ENCODE measurements around the gene TNP1.

TNP1 gene, protein sequence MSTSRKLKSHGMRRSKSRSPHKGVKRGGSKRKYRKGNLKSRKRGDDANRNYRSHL

GRCh38 chr2:216859944-216860343 is at the start of gene TNP1:
TSS of gene TNP1 (minus strand) at chr2:216860064. CDS start at chr2:216860034, 30 bp downstream.
- FAIRE-seq: no peak

GRCh38 chr2:216908300-216908699 is 48.4 kb upstream of the TNP1 start:
- FAIRE-seq: no peak

- FAIRE-seq: no peak
Measured at GRCh38 chr2:216905649-216906329, 45.9 kb upstream of the TNP1 start.

GRCh38 chr2:216904974-216905373 is 45.1 kb upstream of the TNP1 start:
- FAIRE-seq: no peak

GRCh38 chr2:216904554-216904953 is 44.7 kb upstream of the TNP1 start:
- no peak for FAIRE-seq

- FAIRE-seq: no peak
Measured at GRCh38 chr2:216903470-216903869, 43.6 kb upstream of the TNP1 start.

DNA sequence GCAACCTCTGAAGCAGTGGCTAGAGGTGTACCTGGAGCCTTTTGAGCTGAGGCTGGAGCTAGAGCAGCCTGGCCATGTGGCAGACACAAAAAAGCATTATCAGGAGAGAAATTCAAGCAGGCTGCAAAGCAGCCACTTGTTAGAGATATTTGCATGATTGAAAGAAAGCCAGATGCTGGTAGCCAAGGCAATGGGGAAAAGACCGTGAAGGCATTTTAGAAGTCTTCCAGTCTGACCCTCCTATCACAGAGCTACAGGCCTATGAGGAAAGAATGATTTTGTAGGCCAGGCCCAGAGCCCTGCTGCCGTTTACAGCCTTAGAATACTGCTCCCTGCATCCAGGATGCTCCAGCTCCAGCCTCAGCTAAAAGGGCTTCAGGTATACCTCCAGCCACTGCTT is 41.4 kb upstream of the TNP1 start:
- no peak for FAIRE-seq

GRCh38 chr2:216900406-216900805 is 40.5 kb upstream of the TNP1 start:
- FAIRE-seq: no peak

DNA sequence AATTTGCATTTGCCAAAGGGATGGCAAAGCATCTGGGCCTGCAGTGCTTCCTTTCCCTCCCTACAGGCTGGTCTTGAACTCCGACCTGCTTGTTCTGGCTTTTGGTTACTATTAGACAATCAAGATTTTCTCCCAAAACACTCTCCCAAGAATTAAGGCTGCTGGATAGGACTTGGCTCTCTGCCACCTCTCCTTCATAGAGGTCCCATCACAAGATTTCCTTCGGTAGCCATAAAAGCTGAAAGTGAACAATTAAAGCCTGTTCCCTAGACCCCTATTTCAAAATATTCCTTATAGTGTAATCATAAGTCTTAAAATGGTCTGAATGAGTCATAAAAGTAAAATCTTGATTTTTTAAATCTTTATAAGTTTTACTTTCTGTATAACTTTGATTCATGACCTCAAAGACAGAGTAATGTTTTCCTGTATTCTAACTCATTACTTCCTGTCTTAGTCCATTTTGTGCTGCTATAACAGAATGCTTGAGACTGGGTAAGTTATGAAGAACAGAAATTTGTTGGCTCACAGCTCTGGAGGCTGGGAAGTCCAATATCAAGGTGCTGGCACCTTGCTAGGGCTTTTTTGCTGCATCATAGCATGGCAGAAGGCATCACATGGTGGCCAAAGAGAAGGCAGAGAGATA is 37.8 kb upstream of the TNP1 start:
- FAIRE-seq: no peak

DNA sequence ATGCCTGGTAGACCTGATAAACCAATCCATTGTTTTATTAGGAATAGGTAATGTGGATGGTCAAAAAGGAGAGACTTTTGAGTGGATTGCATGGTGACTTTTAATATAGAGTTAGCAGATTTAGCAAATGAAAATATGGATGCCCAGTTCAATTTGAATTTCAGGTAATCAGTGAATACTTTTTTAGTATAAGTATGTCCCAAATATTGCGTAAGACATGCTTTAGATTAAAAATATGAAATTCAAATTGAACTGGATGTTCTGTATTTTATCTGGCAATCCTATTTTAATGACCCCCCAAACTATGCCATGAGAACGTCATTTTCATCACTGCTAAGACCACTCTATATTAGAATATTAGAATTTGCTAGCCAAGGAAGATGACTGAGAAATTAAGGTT is 30.3 kb upstream of the TNP1 start:
- FAIRE-seq: no peak

GRCh38 chr2:216888887-216889622 is 29.2 kb upstream of the TNP1 start:
- FAIRE-seq: no peak

- FAIRE-seq: no peak
Measured at GRCh38 chr2:216888081-216888480, 28.2 kb upstream of the TNP1 start.

DNA sequence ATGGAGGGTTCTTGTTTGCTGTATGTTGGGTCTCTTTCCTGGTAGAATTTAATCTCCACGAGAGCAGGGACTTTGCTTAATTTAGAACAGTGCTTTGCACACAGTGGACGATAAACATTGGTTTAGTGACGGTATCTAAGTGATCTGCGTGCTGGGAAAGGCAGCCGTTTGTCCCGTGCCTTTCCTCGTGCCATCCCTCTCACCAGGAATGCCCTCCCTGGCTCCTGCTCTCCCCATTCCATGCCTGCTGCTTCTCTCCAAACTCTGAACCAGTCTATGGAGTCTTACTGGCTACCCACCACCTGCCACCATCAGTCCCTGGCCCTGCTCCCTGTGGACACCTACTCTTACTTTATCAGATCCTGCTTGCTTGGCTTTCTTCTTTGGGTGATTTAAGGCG is 27.3 kb upstream of the TNP1 start:
- no peak for FAIRE-seq

DNA sequence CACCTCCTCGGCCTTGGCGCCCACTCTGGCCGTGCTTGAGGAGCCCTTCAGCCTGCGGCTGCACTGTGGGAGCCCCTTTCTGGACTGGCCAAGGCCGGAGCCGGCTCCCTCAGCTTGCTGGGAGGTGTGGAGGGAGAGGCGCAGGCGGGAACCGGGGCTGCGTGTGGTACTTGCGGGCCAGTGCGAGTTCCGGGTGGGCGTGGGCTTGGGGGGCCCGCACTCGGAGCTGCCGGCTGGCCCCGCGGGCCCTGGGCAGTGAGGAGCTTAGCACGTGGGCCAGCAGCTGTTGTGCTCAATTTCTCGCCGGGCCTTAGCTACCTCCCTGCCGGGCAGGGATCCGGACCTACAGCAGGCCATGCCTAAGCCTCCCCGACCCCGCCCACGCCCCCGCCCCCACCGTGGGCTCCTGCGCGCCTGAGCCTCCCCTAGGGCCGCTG is 25.3 kb upstream of the TNP1 start:
- no peak for FAIRE-seq

DNA sequence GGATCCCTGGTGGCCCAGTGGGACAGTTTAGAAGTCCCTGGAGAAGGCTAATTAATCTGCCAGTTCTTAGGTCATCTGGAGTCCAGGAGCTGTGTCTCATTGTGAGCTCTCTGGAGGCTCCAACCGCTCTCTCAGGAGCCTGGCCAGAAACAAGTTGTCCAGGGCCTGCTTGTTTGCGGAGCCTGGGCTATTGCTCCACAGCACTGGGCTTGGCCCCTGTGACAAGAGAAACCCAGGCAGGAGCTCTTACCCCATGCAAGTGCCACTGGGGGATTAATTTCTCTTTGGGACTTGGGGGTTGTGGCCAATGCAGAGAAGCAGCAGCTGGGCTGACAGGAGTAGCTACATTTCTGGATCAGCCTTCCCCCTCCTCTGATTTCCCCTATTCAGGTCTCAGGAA is 24.5 kb upstream of the TNP1 start:
- no peak for FAIRE-seq

- no peak for FAIRE-seq
Measured at GRCh38 chr2:216882876-216883275, 23.0 kb upstream of the TNP1 start.

DNA sequence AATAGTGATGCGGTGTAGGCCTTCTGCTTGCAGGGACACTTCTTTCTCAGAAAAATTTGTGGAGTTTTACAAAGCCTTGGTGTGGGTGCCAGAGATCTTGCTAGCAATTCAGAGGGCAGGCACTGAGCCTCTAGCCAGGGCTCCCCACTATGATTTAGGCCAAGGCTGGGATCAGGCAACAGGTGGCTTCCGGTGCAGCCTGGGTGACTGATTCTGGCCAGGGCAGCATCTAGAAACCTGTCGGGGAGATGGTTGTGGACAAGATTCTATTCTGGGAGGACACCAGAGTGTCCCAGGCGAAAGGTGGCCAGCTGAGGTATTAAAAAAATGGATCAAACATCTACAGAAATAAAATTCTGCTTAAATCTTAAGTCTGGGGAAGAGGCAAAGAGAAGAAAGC is 21.5 kb upstream of the TNP1 start:
- no peak for FAIRE-seq

GRCh38 chr2:216880509-216881184 is 20.8 kb upstream of the TNP1 start:
- no peak for FAIRE-seq

DNA sequence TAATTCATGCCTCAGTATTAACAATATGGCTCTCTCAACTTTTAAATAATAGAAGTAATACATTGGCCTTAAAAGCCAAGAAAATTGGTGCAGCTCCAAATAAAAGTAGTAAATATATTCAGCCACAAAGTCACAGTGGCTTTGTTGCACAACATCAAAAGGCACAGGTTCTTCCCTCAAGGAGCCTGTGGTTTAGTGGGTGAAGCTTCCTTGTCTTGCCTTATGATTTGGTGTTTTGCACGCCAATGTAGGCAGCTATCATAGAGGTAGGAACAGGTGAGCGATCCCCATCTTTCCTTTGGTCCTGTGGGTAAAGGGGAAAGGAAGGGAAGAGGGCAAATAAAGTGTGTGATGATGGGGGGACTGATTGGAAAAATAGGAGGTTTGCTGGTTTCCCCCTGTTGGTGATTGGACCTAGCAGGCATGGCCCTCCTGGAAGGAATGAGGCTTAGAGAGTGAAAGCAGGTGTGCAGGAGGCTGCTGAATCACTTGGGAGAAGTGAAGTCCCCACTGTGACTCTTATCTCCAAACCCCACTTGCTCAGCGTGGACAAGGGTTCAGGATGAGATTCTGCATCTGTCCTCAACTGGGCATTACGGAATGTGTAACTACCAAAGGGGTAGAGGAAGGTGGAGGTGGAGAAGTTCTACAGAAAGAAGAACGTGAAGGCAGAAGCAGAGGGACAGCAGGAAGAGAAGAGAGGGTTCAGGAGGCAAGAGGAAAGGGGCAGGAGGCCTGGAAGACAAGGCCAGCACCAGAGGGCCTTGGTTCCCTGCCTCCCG is 20.1 kb upstream of the TNP1 start:
- no peak for FAIRE-seq

DNA sequence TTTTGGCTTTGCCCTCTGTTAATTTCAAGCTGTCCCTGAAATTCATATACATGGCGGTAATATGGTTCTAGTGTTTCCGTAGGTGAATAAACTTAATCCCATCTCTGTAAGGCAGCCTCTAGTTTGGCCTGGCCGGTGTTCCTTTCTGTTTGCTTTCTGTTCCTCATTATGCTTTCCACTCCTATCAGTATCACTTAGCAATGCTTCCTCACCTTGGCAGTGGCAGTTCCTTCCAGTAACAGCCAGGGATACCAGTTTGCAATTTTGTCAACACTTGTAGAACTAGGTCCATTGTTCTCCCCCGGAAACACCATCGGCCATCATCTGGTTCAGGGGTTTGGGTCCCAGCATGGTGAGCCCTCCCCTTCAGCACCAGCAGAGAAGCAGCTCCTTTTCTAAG is 18.2 kb upstream of the TNP1 start:
- no peak for FAIRE-seq

GRCh38 chr2:216877085-216877484 is 17.2 kb upstream of the TNP1 start:
- FAIRE-seq: no peak

DNA sequence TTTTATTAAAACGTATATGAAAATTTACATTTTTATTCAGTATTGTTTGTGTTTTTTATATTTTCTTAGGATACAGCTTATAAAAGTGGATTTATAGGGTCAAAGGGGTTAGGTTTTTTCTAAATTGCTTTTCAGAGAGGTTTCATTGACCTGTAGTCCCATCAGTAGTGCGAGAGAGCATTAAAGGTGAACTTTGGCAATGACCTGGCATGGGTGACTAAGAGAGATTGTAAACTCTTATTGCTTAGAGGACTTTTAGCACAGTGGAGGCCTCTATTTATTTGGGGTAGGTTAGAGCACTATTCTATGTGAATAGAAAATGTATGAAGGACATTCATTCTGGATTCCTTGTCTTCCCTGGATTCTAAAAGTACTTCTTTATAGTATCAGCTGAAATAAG is 16.0 kb upstream of the TNP1 start:
- FAIRE-seq: no peak

DNA sequence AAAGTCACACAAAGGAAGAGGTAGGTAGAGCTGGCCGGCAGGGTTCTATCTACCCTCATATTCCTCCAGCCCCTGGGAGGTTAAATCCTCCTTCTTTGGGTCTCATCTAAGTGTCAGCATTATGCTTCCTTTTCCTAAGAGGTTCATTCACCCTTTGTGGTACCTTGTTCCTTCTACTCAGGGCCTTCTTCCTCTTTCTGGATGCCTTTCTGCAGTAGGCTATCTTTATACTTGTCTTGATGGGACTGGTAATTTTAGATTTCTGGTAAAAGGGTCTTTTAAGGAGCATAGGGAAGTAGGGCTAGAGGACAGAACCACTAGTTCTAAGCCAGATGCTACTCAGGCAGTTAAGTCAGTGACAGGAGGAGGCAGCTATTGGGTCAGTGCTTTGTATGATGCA is 13.7 kb upstream of the TNP1 start:
- no peak for FAIRE-seq
